Activated CD4-positive, alpha-beta T cell treated with anti-CD3 and anti-CD28 coated beads, Interleukin-2, amount 10 ng/mL, durations not matched to agents 24 days and 14 days (primary cell): Measurements from ENCODE around the gene UMPS. TPM values are rescaled to one million over a fixed set of nuclear protein-coding genes. Genes with fewer than 3 reads are reported as not detected.
A peak's percentile ranks its signal among the peaks of the same experiment; 100 is the strongest.

Experiments used
- DNase-seq: peaks from one replicate; pipeline ENCODE4 v3.0.0; 2022
- H3K27ac Mint-ChIP-seq: one replicate; pipeline ENCODE4 v1.8.0; 2022; ENCODE audit warnings: mild to moderate bottlenecking, mixed read lengths
- H3K27me3 Mint-ChIP-seq: one replicate; pipeline ENCODE4 v1.8.0; 2022; ENCODE audit warnings: mixed read lengths
- H3K36me3 Mint-ChIP-seq: one replicate; pipeline ENCODE4 v1.8.0; 2022; ENCODE audit warnings: low read depth, mild to moderate bottlenecking, mixed read lengths
- H3K4me1 Mint-ChIP-seq: one replicate; pipeline ENCODE4 v1.8.0; 2021; ENCODE audit warnings: mixed read lengths
- H3K4me3 Mint-ChIP-seq: one replicate; pipeline ENCODE4 v1.8.0; 2022; ENCODE audit warnings: mild to moderate bottlenecking, moderate library complexity, mixed read lengths
- H3K9me3 Mint-ChIP-seq: one replicate; pipeline ENCODE4 v1.8.0; 2021; ENCODE audit warnings: mixed read lengths
- intact Hi-C: fragments of 100-400 bp; cut with micrococcal nuclease; formaldehyde crosslinking; loops from one replicate; pipeline ENCODE4 v1.15.1; 2023
- total RNA-seq: library from RNA; stranded (reverse); gene quantifications from 2 replicates; pipeline ENCODE4 v1.2.3, GENCODE V29; 2022

The UMPS gene
- total RNA-seq, 1 donor from 2014 or later = 54.5 TPM

DNA sequence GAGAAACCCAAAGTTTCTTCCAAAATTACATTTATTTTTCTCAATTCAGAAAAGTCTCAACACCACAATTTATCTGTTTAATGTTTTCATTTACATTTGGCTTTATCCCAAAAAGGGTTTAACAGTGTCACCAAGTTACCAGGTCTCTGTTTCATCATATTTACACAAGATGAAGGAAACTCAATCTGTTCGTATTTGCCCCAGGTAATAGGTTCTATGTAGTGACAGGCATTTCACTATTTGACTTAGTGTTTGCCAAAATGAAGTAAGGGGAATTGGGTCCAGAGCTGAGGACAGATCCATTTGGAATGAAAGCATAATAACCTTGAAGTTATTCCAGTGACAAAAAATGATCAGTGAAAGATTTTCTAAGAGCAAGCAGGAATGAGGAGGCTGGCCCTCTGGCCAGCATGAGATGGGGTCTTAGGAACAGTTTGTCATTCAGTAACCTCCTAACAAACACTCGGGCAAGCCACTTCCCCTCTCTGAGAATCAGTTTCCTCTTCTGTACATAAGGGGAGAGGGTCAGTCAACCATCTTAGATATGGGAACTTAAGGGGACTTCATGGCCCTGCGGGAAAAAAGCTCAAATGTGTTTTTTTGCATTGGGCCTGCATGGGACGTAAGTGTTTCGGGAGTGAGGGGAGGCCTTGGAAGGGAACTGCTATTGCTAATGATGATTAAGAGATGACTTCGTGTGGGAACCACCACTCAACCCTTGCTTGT is 31.8 kb downstream of the UMPS start:
- Mint-ChIP-seq H3K36me3 (no peaks in the 10 kb centered on the region), H3K9me3 (no peaks in the 10 kb centered on the region), H3K27ac (no peak overlapping the region), H3K27me3 (peaks cover 1% of the 10 kb centered on the region), H3K4me1 (peaks cover 8% of the 10 kb centered on the region), H3K4me3 (no peak overlapping the region)
- no peak for DNase-seq
- intact Hi-C loops = loop anchor here (1.0 to 10.0 kb wide), 2 partner anchors 139 to 403 kb away; no protein-coding TSS in a partner anchor

DNA sequence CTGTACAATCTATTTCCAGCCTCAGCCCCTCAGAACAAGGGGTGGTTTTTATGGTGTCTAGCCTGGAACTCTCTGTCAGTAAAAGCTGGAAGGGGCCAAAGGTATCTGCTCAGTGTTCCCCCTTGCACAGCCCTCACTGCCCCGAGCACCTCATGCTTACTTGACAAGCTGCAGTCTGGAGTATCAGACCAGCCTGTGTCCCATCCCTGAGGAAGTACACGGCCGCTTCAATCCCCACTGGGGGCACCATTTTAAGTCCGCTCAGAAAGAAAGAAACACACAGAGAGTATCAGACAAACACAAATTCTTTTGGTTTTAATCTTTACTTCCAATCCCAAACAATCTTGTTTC is 32.4 kb downstream of the UMPS start:
- no peak overlapping the region for H3K4me3 Mint-ChIP-seq
- no peak overlapping the region for H3K27ac Mint-ChIP-seq
- H3K27me3 Mint-ChIP-seq = peaks cover 2% of the 10 kb centered on the region
- DNase-seq = no peak
- H3K36me3 Mint-ChIP-seq = no peaks in the 10 kb centered on the region
- H3K9me3 Mint-ChIP-seq = no peaks in the 10 kb centered on the region
- intact Hi-C loops = loop anchor here (10.0 kb wide), 1 partner anchor 402 kb away; no protein-coding TSS in a partner anchor
- peaks cover 8% of the 10 kb centered on the region for H3K4me1 Mint-ChIP-seq

DNA sequence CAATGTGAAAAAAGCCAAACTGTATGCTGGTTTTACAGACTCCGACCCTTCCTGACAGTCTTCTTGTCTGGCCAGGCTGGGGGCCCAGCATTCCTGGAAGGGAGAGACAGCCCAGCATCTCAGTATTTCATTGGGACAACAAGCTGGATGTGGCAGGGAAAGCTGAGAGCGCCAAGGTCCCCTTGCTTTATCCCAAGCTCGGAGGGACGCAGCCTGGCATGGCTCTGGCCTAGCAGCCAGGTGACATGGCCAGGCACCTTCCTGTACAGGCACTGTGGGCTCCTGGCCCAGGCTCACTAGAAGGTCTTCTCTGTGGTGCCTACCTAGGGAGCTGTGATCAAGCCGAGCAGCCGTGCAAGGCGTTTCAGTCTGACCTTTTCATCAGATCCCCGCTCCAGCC is 33.0 kb downstream of the UMPS start:
- no peak for DNase-seq
- Mint-ChIP-seq H3K36me3 (no peaks in the 10 kb centered on the region), H3K27ac (no peak overlapping the region), H3K9me3 (no peaks in the 10 kb centered on the region), H3K4me3 (no peak overlapping the region), H3K27me3 (peaks cover 2% of the 10 kb centered on the region), H3K4me1 (peaks cover 8% of the 10 kb centered on the region)
- intact Hi-C loops = loop anchor here (10.0 kb wide), 1 partner anchor 402 kb away; no protein-coding TSS in a partner anchor

DNA sequence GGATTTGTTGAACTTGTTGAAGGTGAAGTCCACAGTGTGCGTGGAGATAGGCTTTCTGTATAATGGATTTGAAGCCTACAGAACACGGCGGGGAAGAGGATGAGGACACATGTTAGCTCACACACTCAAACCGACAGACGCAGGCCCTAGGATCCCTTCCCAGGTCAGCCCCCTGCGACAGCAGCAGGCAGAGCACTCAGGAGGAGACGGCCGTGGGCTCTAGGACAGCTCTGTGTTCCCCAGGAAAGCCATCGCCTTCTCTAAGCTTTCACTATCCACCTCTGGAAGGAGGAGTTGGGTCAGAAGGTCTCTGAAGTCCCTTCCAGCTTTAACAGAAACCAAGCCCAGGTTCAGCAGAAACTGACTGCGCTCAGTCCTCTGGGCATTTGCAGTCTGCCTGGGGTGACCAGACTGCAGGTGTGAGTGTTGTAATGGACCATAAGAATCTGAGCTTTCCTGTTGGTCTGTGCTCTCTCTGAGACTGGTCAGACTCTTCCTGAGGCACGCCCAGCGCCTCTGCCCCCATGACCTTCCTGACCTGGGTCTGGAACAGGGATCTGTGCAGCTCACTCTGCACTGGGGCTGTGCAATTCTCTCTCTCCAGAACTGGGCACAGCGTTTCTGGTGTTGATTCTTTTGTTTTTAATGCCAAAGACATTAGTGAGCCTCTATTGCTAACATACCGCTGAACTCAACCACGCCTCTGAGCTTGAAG is 33.5 kb downstream of the UMPS start:
- H3K9me3 Mint-ChIP-seq = no peaks in the 10 kb centered on the region
- H3K27ac Mint-ChIP-seq = no peak overlapping the region
- peaks cover 7% of the 10 kb centered on the region for H3K4me1 Mint-ChIP-seq
- no peaks in the 10 kb centered on the region for H3K36me3 Mint-ChIP-seq
- peaks cover 2% of the 10 kb centered on the region for H3K27me3 Mint-ChIP-seq
- intact Hi-C loops = loop anchor here (10.0 kb wide), 1 partner anchor 401 kb away; no protein-coding TSS in a partner anchor
- no peak overlapping the region for H3K4me3 Mint-ChIP-seq
- DNase-seq = no peak

DNA sequence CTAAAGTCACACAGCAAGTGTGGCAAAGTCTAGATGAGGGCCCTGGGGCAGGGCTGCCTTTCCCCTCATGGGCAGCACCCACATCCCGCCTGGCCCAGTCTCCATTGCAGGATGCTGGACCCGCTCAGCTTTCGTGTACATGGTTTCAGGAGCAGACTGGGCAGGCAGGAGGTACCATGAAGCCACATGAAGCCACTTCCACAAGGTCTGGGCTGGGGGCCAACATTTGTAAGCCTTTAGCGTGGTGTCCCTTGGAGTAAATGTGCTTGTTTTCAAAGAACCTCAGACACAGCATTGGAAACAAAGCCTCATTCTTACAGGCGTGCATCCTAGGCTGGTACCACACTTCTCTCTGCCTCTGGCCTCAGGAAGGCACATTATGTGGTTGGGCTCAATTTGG is 34.5 kb downstream of the UMPS start:
- peaks cover 2% of the 10 kb centered on the region for H3K27me3 Mint-ChIP-seq
- no peak overlapping the region for H3K4me3 Mint-ChIP-seq
- H3K36me3 Mint-ChIP-seq = no peaks in the 10 kb centered on the region
- H3K9me3 Mint-ChIP-seq = no peaks in the 10 kb centered on the region
- peaks cover 5% of the 10 kb centered on the region for H3K4me1 Mint-ChIP-seq
- H3K27ac Mint-ChIP-seq = no peak overlapping the region
- intact Hi-C loops = loop anchor here (10.0 kb wide), 1 partner anchor 400 kb away; no protein-coding TSS in a partner anchor
- DNase-seq = no peak

DNA sequence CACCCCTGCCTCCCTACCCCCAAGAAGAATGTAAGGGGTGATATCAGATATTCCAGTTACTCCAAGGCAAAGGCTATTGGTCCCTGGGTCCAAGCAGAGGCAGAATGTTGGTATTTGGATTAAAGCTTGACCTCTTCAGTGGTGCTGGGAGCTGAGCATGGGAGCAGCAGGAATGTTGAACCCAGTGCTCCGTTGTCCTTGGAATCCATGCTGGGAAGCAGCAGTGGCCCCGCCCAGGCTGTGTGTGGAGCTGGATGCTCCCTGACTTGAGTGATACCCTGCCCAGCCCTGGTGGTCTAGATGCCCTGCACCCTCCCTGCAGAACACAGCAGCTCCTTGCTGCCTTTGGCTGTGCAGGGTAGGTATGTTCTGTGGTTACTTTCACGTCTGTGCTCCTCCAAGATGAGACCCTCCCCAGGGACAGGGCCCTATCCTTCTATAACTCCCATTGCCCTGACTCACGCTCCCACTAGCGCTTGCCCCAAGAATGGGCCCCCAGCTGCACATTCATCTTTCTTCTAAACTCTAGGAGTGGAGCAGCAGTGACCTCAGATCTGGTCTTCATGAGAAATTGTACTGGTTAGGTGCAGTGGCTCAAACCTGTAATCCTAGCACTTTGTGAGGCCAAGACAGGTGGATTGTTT is 35.1 kb downstream of the UMPS start:
- no peak overlapping the region for H3K4me3 Mint-ChIP-seq
- H3K27ac Mint-ChIP-seq = no peak overlapping the region
- no peak for DNase-seq
- no peaks in the 10 kb centered on the region for H3K9me3 Mint-ChIP-seq
- intact Hi-C loops = loop anchor here (10.0 kb wide), 1 partner anchor 399 kb away; no protein-coding TSS in a partner anchor
- peaks cover 2% of the 10 kb centered on the region for H3K27me3 Mint-ChIP-seq
- H3K4me1 Mint-ChIP-seq = peaks cover 5% of the 10 kb centered on the region
- H3K36me3 Mint-ChIP-seq = no peaks in the 10 kb centered on the region

DNA sequence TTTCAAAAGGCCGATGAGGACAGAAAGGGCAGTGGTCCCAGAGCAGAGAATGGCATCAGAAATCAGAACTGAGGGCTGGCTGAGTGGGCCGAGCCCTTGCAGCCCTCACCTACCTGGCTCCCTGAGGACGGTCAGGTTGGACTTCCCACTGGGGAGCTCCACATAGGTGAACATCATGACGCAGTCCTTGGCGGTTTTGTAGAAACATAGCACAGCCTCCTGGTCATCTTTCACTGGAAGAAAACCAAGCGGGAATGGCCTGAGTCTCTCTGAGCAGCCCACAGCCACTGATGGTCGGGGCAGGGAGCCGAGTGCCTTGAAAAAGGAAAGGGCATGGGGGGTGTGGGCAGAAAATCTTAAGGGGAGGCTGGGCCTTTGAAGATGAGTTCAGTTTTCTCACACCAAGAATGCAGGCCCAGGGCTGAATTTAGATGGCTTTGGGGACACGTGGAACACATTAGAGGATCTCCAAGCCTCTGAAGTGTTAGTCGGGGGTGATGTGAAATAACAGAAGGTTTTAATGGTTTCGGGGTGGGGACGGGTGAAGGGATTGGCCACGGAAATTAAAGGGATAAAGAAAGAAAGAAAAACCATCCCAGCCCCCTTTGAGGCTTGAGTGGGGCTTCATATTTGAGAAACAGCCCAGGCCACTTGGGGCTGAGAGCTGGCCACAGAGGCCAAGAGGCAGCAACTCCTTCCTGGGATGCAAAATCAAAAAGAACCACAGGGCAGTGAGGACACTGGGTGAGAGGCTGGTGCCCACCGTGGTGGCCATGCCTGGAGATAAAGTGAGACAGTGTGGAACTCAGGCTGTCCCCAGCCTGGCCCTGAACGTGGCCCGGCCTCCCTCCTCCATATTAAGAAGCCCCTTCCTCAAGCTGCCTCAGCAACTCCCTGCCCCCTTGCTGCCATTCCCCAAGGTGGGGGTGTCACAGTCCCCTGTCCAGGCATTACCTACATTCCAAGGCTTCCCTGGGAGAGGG is 36.2 kb downstream of the UMPS start:
- Mint-ChIP-seq H3K27ac (peak overlapping the region; percentile 27), H3K9me3 (no peaks in the 10 kb centered on the region), H3K36me3 (no peaks in the 10 kb centered on the region), H3K4me3 (no peak overlapping the region), H3K4me1 (peaks cover 2% of the 10 kb centered on the region), H3K27me3 (peaks cover 8% of the 10 kb centered on the region)
- intact Hi-C loops = loop anchor here (10.0 kb wide), 1 partner anchor 398 kb away; no protein-coding TSS in a partner anchor
- no peak for DNase-seq

DNA sequence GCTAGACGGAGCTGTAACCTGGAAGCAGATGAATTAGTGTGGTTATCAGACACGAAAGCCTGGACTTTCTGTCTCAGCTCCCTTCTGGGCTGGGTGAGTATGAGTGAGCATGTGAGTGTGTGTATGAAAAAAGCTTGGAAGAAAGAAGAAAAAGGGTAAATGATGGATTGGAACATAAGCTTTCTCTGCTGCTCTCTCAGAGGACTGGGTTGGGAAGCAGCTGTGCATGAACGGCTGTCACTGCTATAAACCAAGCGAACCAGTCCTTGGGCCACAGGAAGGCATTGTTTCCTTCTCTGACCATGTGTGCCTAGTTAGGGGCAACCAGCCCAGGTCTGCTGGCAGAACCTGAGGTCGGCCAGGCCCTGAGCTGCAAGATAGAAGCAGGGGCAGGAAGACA is 37.0 kb downstream of the UMPS start:
- intact Hi-C loops = loop anchor here (10.0 kb wide), 1 partner anchor 398 kb away; no protein-coding TSS in a partner anchor

DNA sequence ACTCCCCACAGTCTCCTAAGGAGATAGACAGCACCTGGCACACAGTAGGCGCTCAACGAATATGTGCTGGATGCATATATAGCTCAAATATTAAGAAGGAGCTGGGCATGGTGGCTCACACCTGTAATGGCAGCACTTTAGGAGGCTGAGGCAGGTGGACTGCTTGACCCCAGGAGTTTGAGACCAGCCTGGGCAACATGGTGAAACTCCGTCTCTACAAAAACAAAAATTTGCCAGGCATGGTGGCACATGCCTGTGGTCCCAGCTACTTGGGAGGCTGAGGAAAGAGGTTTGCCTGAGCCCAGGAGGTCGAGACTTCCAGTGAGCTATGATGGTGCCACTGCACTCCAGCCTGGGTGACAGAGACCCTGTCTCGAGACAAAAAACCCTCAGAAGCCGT is 37.4 kb downstream of the UMPS start:
- no peak for DNase-seq
- no peak overlapping the region for H3K27ac Mint-ChIP-seq
- intact Hi-C loops = loop anchor here (10.0 kb wide), 1 partner anchor 397 kb away; no protein-coding TSS in a partner anchor
- no peaks in the 10 kb centered on the region for H3K36me3 Mint-ChIP-seq
- H3K4me1 Mint-ChIP-seq = no peaks in the 10 kb centered on the region
- H3K9me3 Mint-ChIP-seq = no peaks in the 10 kb centered on the region
- H3K4me3 Mint-ChIP-seq = no peak overlapping the region
- H3K27me3 Mint-ChIP-seq = peaks cover 16% of the 10 kb centered on the region

More for the DNA sequence above, 37.0 kb downstream of the UMPS start:
- H3K27me3 Mint-ChIP-seq = peaks cover 13% of the 10 kb centered on the region
- no peak overlapping the region for H3K4me3 Mint-ChIP-seq
- H3K27ac Mint-ChIP-seq = no peak overlapping the region
- no peaks in the 10 kb centered on the region for H3K4me1 Mint-ChIP-seq
- H3K36me3 Mint-ChIP-seq = no peaks in the 10 kb centered on the region
- no peaks in the 10 kb centered on the region for H3K9me3 Mint-ChIP-seq
- no peak for DNase-seq

DNA sequence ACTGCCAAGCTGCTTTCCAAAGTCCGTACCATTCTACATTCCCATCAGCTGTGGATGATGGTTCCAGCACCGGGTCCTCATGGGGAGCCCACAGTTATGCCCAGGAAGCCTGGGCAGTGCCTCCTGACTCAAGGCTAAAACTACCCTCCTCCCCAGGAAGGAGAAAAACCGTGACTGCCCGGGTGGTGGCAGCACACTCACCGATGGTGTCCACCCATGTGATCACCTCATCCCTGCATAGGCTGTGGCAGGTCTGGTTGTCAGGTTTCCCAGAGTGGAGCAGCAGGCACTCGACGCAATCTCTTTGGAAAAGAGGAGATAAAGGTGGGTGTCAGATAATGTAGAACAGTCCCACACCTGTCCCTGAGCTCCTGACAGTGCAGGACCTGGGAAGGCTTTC is 38.6 kb downstream of the UMPS start:
- Mint-ChIP-seq H3K4me3 (no peak overlapping the region), H3K4me1 (no peaks in the 10 kb centered on the region), H3K27me3 (peaks cover 16% of the 10 kb centered on the region), H3K9me3 (no peaks in the 10 kb centered on the region), H3K36me3 (no peaks in the 10 kb centered on the region), H3K27ac (no peak overlapping the region)
- intact Hi-C loops = loop anchor here (10.0 kb wide), 1 partner anchor 396 kb away; no protein-coding TSS in a partner anchor
- no peak for DNase-seq

DNA sequence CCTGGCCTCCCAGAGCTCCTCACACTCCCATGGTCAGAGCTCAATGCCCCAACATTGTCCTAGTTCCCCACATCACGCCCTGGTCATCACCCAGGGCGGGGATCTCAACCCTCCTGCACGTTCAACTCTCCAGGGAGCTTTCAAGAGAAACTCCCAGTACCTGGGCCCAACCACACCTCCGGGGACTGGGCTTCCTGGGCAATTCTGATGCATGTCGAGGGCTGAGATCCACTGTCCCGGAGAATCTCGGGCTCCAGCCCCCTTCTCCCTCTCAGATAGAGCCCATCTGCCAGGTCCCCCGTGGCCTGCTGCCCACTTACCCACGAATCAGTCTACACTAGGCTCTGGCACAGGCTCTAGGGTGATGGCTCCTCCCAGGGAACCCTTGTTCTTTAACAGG is 39.2 kb downstream of the UMPS start:
- Mint-ChIP-seq H3K27me3 (peaks cover 16% of the 10 kb centered on the region), H3K27ac (no peak overlapping the region), H3K9me3 (no peaks in the 10 kb centered on the region), H3K4me1 (no peaks in the 10 kb centered on the region), H3K4me3 (no peak overlapping the region), H3K36me3 (no peaks in the 10 kb centered on the region)
- intact Hi-C loops = loop anchor here (10.0 kb wide), 1 partner anchor 395 kb away; no protein-coding TSS in a partner anchor
- DNase-seq = no peak

DNA sequence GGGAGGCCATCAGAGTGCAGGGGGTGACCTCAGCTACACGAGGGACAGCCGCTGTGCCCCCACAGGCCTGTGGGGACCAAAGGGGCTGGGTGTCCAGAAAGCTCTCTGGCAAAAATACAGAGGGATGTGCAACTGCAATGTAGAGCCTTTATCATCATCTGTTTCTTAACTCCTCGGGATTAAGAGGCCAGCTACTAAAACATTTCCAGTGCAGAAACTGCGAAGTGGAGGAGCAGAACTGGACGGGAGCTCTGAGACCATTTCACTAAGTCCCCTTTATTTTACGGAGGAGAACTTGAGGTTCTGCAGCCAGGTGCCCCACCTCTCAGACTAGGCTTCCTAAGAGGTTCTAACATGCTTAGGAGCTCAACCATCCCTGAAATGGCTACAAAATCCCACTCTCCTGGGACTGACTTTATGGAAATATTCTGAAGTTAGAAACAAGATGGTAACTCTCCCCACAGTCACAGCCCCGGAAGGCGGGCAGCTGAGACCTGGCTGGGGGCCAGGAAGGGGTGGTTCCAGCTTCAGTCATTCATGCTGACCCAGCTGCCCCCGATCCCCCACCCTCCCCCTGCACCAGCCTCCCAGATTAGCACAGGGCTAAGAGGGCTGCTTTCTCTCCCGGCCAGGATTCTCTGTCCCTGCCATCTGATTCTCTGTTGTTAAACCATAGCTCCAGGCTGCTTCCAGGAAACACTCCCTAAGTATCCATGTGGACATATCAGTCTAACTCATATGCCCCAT is 40.3 kb downstream of the UMPS start:
- Mint-ChIP-seq H3K27ac (no peak overlapping the region), H3K4me1 (no peaks in the 10 kb centered on the region), H3K4me3 (no peak overlapping the region), H3K9me3 (no peaks in the 10 kb centered on the region), H3K27me3 (peaks cover 16% of the 10 kb centered on the region), H3K36me3 (no peaks in the 10 kb centered on the region)
- intact Hi-C loops = no loop called here
- DNase-seq = no peak
